GM21825 (cell line): ENCODE measurements around the gene CHD2.

Source experiments
- ATAC-seq: cut with Tn5 transposase; IDR thresholded peaks from one replicate; pipeline ENCODE4 v1.9.1; 2021; ENCODE audit warnings: mild to moderate bottlenecking, moderate library complexity; ENCODE audit not compliant: unreplicated experiment

CHD2 gene

DNA sequence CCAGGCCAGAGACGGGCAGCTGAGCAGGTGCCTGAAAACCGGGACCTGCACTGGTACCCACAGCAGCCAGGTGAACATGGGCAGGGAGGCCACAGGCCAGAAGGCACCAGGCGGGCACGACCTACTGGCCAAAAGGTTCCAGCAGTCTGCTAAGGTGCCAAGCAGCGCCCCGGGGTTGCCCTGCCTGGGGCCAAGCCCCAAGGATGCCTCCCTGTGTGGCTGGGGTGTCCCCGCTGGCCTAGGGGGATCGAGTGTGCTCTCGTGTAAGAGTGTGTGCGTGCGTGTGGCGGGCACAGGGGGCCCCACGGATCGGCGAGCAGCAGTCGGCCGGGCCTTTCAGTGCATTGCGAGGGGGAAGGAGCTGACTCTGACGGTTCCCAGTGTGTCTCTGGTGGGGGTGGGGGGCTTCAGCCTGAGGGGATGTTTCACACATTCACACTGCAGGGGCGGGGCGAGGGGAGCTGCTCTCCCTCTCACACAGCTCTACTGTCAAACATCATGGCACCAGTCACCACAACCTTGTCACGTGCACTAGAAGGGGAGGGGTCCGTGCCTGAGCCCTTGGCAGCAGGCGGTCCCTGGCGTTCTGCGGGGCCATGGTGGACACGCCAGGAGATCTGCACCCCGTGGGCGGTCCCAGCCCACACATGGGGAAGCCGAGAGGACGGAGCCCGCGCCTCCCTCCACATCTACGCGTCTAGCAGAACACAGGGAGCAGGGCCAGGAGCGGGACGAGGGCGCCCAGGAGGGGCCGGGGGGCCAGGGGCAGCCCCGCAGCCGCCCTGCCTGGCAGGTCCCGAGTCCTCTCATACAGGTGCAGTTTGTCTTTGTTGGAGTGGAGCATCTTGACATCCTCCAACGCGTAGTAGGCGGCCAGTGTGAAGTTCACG lies 144.4 kb downstream of the CHD2 start:
- no peak for ATAC-seq

DNA sequence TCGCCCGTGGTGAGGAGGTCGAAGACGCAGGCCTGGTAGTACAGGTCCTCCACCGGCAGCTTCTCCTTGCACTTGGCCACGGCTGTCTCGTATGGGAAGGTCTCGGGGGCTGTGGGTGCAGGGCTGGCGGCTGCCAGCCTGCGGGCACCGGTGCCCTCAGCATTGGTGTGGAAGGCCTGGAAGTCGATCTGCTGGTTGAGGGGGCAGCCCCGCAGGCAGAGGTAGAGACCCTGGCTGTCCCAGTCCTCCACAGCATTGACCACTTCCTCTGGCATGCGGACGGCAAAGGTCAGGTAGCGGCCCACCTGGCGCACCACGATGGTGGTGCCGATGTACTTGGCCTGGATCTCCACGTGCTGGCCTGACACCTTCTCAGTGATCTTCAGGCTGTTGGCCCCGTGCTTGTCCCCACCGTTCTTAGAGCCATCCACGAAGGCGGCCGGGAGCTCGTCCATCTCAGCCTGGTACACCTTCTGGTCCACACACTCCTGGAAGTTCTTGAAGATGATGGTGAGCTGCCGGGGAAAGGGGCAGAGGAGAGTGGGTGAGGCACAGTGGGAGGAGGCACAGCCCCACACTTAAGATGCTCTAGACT lies 145.2 kb downstream of the CHD2 start:
- ATAC-seq = no peak

DNA sequence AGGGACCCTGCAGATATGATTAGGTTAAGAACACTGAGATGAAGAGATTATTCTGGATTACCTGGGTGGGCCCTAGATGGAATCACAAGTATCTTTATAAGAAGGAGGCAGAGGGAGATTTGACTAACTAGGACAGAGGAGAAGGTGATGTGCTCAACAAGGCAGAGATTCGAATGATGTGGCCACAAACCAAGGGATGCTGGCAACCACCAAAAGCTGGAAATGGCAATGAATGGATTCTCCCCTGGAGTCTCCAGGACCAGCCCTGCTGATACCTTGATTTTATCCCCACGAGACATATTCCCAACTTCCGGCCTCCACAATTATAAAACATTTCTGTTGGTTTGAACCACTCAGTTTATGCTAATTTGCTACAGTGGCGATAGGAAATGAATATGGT lies 146.0 kb downstream of the CHD2 start:
- no peak for ATAC-seq

DNA sequence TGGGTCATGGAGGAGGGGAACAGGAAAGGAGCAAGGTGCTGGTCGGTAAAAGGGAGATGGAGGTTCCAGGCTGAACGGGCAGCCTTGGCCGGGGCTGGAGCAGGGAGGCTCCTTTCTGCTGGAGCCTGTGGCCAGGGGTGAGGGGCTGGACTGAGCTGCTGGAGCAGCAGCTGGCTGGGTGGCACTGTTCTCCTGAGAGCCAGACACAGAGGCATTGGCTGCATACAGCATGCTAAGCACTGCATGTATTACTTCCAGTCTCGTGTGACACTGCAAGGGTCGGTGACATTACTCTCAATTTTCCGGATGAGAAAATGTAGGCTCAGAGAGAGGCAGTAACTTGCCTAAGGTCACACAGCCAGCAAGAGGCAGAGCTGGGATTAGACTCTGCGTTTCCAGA lies 146.6 kb downstream of the CHD2 start:
- no peak for ATAC-seq

DNA sequence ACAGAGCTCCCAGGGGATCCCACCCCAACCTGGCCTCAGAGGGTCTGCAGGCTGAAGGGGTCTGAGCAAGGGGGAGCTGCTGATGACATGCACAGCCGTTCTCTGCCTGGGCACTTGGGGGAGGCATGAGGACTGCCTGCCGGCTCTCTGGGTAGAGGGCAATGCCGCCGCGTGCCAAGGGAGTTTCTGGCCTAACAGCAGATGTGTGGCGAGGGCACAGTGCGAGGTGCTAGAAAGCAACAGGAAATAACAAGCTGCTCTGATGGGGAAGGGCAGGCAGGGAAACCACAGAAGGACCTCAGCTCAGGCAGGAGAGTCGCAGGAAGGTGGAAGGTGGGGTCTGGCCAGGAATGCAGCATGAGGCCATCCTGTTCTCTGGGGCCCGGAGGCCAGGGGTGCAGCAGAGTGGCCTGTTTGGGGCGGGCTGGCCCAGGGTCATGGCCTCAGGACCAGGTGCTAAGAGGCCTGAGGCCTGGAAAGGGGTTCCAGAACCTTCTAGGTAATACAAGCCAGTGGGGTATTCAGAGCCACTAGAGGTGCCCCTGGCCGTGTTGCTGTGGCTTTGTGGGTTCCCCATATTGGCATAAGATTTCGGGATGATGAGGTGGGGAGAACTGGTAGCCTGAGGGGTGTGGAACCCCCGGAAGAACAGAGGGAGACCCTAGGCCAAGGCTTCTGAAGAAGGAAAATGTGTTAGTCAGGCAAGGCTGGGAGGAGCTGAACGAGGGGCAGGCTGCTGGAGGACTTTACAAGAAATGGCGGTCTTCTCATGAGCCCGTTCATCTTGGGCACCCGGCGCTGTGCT lies 147.7 kb downstream of the CHD2 start:
- no peak for ATAC-seq

DNA sequence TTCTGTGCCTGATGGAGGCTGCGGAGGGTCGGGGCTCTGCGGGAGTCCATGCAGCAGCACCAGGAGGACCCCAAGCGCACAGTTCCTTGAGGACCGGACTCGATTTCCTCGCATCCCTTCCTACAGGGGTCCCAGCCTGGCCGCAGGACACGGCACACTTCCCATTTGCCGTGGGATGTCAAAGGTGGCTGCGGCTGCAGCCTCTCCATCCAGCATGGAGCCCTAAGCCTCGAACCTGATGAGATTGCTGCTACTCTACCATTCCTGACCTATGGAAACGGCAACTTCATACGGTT lies 148.2 kb downstream of the CHD2 start:
- ATAC-seq = no peak

DNA sequence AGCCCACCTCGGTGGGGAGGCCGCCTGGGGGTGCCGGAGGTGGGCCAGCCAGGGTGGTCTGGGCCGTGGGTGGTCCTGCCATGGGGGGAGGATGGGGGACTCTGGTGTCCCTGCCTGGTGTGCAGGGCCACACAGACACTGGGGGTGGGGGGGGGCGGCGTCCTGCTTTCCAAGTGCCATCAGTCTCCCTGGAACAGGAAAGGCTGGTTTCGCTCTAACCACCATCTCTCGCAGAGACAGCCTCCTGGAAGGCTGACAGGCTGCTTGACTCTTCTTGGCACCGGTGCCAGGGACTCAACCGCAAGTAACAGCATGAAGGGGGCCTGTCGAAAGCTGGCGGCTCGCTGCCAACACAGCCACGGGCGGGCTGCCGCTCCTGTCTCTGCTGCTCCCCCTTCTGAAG lies 148.6 kb downstream of the CHD2 start:
- no peak for ATAC-seq

DNA sequence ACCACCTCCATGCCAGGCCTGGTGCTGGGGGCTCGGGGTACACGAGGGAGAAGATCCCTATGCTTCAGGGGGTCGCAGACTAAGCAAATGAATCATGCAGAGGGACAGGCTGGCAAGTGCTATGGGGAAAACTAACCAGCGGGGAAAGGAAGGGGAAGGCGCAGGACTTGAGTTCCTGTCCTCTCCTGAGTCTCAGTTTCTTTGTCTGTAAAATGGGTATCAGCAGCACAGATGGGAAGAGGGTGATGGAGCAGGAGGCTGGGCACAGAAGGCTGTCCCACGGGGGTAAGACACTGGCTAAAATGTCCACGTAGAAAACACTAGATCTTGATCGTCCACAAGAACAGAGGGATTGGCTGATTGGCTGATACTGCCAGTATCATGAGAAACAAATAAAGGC lies 149.1 kb downstream of the CHD2 start:
- no peak for ATAC-seq

DNA sequence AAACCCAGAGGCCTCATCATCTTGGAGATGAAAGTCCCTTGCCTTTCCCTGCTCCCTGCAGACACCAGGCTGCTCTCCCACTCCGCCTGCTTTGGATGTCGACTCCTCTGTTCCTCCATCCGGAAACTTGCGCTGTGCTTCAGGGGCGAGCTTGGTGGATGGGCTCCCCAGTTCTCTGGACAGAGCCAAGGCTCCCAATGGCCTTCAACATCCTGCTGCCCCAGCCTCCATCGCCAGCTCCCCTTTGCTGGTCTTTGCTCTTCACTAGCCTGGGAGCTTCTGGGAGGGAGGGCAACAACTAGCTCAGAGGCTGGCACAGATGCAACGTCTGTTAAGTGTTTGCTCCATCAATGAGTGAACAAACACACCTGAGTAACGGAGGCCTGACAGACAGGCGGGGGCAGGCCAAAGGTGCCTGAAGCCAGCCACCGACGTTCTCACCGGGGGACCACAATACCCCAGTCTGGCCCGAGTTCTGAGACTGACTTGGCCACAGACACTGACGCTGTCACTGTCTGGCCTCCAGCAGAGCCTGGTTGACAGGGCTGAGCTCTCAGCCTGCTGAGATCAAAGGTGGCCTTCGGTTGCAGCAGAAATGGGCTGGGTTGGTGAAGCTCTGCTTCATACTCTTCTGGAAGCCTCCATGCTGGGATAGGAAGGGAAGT lies 149.9 kb downstream of the CHD2 start:
- no peak for ATAC-seq

DNA sequence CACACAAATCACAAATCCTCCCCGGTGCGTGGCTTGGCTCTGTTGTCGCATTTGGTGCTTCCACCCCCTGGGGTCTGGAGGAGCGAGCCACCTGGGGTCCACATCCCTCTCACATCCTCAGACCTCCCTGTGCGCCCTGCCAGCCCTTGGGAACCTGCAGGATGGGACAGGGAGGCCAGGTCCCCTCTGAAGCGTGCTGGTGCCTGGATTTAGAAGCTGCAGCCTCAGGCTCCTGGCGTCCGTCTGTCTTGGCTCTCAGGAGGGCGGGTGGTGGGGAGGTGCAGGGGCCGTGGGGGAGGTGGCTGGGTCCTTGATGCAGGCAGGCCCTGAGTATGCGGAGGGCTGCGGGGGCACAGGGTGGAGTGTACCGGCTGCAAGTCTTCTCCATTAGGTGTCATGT lies 150.5 kb downstream of the CHD2 start:
- no peak for ATAC-seq

DNA sequence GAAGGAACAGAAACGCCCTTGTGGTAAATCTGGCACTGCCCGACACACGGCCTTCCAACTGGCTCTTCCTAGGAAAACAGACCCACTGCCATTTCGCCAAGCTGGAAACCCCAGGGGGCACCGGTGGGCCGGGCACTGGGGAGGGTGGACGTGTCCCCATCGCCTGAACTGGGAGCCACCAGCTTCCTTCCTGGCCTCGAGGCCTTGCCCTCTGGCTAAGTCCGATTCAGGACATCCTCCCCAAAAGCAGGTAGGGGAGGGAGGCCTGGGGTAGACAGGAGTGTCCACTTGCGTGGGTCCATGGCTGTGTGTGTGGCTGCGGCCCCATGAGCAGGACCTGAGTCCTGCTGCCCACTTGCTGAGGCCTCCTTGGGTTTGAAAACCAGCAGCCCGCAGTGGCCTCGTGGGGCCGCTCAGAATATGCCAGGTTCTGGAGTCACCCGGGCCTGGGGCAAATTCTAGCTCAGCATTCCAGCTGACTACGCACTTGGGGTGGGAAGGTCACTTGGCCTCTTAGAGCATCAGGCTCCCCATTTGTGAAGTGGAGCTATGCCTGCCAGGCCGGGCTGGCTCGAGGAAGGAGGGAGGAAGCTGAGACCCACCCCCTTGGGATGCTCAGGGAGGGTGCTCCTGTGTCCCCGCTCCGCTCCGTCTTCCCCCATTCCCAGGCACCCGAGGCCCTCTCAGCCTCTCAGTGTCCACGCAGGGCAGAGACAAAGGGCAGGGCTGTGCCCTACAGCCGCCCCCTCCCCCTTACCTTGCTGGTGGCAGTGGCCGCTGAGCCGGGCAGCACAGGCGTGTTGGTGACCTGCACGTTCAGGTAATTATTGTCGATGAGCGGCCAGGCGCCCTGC lies 151.3 kb downstream of the CHD2 start:
- ATAC-seq = no peak

DNA sequence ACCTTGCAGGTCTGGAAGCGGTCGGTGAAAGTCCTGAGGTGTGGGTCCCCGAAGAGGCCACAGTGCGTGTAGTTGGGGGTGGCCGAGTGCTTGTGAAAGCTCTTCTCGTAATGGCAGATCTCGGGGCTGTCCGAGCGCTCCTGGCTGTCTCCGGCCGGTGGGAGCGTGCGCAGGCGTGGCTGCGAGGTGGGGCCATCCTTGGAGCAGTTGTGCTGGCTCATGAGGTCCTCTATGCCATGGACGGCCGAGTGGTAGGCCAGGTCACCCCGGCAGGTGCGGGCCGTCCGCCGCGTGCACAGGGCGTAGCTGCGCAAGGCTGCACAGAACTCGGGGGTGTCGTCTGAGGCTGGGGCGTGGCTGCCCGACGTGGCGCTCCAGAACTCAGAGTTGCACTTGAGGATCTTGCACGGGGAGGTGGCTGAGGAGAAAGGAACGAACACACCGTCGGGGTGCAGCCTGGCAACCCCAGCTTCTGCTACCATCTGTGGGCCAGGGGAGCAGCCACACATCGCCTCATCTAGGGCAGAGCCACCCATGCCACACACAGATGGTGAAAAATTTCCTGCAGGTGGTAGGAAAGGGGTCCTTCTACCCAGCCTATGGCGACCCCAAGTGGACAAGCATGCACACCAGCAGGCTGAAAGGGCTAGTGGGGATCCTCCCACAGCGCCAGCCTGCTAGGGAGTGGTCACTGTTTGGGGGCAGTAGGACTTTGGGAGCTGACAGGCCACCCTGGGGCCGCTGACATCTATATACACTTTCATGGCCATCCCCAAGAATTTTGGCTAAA lies 152.2 kb downstream of the CHD2 start:
- ATAC-seq = no peak

DNA sequence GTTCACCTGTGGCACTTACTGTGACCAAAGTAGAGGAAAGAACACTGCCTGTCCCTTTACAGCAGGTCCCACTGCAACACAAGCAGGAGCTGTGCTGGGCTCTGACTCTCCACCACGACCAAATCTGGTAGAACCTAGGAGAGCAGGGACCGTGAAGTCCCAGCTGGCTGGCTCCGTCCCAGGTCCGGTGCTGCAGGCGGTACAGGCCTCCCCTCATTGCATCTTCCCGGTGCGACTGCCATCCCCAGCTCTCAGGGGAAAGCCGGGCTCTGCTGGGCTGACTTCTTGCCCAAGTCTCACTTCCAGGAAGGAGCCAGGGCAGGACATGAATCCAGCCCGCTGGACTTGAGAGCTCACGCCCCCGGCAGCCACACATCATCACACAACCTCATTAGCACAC lies 155.1 kb downstream of the CHD2 start:
- no peak for ATAC-seq

DNA sequence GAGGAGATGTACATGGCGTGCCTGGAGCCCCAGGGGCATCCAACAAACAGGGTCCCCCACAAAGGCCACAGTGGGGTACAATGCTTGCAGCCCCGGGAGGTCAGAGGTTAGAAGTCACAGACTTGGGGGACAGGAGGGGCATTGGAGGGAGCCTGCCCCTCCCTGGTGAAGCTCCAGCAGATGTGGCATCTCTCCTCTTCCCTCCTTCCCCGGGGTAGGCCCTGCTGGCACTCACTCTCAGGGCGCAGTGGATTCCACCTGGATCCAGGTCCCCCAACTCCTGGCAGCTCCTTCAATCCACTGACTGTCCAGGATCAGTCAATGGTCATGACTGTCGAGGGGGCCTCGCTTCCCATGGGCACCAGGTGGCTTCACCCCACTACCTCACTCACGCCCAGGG lies 156.7 kb downstream of the CHD2 start:
- no peak for ATAC-seq

DNA sequence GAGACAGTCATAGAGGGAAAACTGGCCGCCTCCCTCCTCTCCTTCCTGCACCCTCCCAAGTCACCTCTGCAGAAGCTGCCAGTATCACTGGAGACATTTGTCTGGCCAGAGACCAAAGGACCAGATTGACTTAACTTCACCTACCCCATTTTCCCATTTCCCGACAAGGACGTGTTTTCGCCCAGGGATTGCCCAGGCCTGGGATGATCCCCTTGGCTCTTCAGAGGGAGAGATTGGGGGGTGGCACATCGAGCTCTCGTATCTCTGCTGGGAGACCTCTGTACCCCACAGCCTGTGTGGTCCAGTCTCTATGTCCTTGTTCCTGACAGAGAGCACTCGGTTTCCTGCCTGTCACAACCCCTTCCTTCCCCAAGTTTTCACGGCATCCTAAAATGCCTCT lies 157.5 kb downstream of the CHD2 start:
- ATAC-seq = no peak

DNA sequence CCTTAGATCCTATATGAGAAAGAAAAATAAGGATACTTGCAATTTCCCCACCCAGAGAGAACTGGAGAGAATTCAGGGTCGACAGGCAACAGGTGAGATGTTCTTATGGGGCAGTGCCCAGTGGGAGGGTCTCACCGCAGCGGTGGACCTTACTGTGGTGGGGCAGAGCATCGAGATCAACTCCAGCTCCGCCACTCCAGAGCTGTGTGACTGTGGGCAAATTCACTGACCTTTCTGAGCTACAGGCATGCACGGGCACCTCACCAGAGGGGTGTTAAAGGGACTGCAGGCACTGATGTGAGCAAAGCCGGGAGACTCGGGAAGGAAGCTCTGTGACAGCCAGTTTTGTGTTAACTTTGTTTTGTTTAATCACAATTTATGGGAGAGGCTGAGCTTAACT lies 158.0 kb downstream of the CHD2 start:
- no peak for ATAC-seq

DNA sequence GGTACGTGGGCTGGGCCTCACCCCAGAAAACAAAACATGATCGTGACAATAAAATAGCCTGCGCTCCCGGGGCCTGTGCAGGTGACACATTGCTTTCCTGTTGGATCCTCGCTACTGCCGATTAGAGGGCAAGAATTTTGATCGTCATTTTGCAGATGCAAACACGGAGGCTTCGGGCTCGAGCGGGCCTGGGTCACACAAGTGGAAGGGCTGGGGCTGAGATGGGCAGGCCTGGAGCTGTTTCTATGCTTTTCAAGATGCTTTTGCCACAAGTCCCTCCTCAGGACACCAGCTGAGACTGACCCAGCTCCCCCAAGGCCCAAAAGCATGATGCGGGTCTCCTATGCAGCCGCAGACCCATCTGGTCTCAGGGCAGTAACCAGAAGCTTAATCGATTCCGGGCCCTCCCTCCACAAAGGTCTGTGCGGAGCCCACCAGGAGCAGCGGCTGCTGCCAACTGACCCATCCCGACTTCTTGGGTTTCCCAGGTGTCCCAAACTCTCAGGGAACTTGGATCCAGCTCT lies 158.8 kb downstream of the CHD2 start:
- no peak for ATAC-seq

DNA sequence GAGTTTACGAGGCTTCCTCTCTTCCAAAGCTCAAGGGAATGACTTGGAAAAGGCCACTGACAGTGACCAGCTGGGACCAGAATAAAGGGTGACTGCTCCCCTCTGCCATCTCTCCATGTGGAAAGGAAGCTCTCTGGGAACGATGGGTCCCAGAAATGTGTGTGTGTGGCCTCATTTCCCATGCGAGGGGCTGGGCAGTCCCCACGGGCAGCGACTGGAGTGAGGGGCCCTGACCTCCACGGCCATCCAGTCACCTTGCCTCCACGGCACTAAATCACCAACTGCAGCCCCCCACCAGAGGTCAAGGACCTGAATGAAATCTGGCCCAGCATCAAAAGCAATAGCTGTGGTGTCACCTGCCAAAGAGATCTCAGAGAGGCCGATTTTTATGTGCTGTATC lies 159.3 kb downstream of the CHD2 start:
- no peak for ATAC-seq
